SK-N-MC (cell line): ENCODE data around the gene FAM47E.

Experiments used
- EZH2 ChIP-seq: fragments of 200-600 bp; sonication (generic); IDR thresholded peaks from one replicate; pipeline ENCODE4 v1.6.1; 2017; ENCODE audit warnings: antibody characterized with exemption
- POLR2AphosphoS5 ChIP-seq: IDR thresholded peaks from 2 replicates; pipeline ENCODE4 v1.6.1; 2012; ENCODE audit warnings: mild to moderate bottlenecking, low read depth, low read length, borderline replicate concordance

DNA sequence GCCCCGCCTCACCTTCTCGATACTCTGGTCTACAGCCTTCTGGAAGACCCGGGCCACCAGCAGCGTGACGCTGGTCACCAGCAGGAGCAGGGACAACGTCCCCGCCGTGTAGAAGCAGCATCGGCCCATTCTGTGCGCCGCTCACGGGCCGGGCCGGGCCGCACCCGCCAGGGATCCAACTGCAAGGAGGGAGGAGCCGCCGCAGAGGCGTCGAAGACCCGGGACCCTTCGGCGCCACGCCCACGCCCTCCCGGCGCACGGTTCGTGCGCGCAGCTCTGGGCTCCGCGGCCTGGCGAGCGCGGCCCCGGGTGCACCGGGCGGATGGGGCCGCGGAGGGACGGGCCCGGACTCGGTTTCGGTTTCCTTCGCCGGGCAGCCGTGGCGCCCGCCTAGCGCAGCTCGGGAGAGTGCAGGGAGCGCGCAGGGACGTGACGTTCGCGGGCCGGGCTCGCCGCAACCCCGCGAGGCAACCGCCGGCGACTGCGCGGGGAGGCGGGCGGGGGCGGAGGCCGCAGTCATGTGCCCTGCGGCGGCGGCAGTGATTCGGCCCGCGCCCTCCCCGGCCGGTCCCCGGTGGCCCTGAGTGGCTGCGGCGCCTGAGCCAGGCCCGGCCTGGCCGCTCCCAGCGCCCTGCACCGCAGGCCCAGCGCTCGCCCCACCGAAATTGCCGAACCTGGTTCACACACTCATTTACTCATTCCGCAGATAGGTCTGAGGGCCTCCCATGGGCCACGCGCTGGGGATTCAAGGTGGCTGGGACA, 37.9 kb upstream of the FAM47E start, which contains the start of gene SCARB2:
- TF ChIP-seq EZH2 (no peak), POLR2AphosphoS5 (peak; percentile 67; the same call in 1 of the 2 replicates)
